ENCODE results near the gene CPSF3. TPM values are rescaled to one million over a fixed set of nuclear protein-coding genes. Genes with fewer than 3 reads are reported as not detected.

CPSF3 gene
- total and polyA plus RNA-seq, 9 of the 15 experiments (the other 6 are each of a cell fraction or from before 2014, with no cell fraction given) = 54.2 to 151 (median 94.5) TPM

GRCh38 chr2:9424447-9425164 lies 1.2 kb downstream of the CPSF3 start:
- Histone ChIP-seq H3K4me2 (ENCODE audit: insufficient read depth, low read length) (peak overlapping the region; percentile 95), H3K9ac (ENCODE audit: insufficient read depth in 1 of 2, low read depth in 2 of 2, low read length in 2 of 2) (peak overlapping the region; percentile 96 to 100), H3K4me3 (peak overlapping the region; percentile 90), H3K9me1 (ENCODE audit: control insufficient read depth, insufficient read depth, low read length) (no peaks in the 10 kb centered on the region), H2AFZ (ENCODE audit: low read depth, low read length) (peak overlapping the region; percentile 97; the same call in 1 of the 2 replicates), H3K79me2 (ENCODE audit: control insufficient read depth, insufficient read depth, low read length) (peaks cover 54% of the 10 kb centered on the region), H4K20me1 (replicated peaks; ENCODE audit: control insufficient read depth, insufficient read depth, low read length) (no peaks in the 10 kb centered on the region), H3K27me3 (ENCODE audit: control insufficient read depth in 2 of 2, insufficient read depth in 2 of 2, low read length in 2 of 2) (no peaks in the 10 kb centered on the region), H3K4me1 (replicated peaks in 1 of 2; ENCODE audit: control insufficient read depth in 2 of 2, insufficient read depth in 2 of 2, low read length in 2 of 2) (peaks cover 19 to 29% of the 10 kb centered on the region in 2 experiments; a peak in 4 of 5 replicates), H3K9me3 (replicated peaks; ENCODE audit: control insufficient read depth, insufficient read depth, low read depth, low read length) (no peaks in the 10 kb centered on the region), H3K36me3 (ENCODE audit: control insufficient read depth, insufficient read depth, low read length) (peaks cover 29% of the 10 kb centered on the region), H3K27ac (ENCODE audit: extremely low read depth, low read depth, low read length) (peak overlapping the region; percentile 90; the same call in 2 of the 3 replicates)
- ATAC-seq (no peak), FAIRE-seq (no peak), DNase-seq (ENCODE audit: extremely low read depth in 1 of 4, low spot score in 3 of 4) (peak in 1 of 4 experiments; percentile 19)
- ChIA-PET CTCF (ENCODE audit: low intra/inter-chr PET ratio) (no interaction called here), POLR2A (interaction anchor here (0.7 kb wide), 2 partner anchors 603 to 680 kb away, joined by 3 read pairs; no protein-coding TSS in a partner anchor)
- intact Hi-C loops (cut with micrococcal nuclease) = loop anchor here (5.0 kb wide), 3 partner anchors 128 to 282 kb away; partner anchors contain the start of gene ASAP2
- in situ Hi-C loops (cut with MboI) = no loop called here
- WGBS (ENCODE audit: insufficient coverage, low coverage, missing lambda C conversion rate) = 10% methylated on average over 11 of the region's 11 CpGs
- no TSS peak for BruUV-seq (replicated peaks)
- no peak for TF ChIP-seq MAFK (IDR thresholded peaks at IDR 0.05; ENCODE audit: low read length)
- peak in 1 of 2 experiments; percentile 7; a peak in 1 of 4 replicates for TF ChIP-seq HDAC1 (IDR thresholded peaks at IDR 0.05)
- TF ChIP-seq CBFA2T3 (IDR thresholded peaks at IDR 0.05) = peak; percentile 59
- TF ChIP-seq ZHX1 (conservative IDR thresholded peaks at IDR 0.05; ENCODE audit: low read length) = no peak
- TF ChIP-seq RBFOX2 (IDR thresholded peaks at IDR 0.05; ENCODE audit: low read depth, low read length) = no peak
- TF ChIP-seq LCOR (CRISPR knock-in tag; IDR thresholded peaks at IDR 0.05) = peak; percentile 44; the same call in 1 of the 2 replicates
- TF ChIP-seq MYNN (IDR thresholded peaks at IDR 0.05) = peak; percentile 95
- TF ChIP-seq MYNN (CRISPR knock-in tag; IDR thresholded peaks at IDR 0.05) = no peak
